ENCODE measurements around the gene DNAJC1.
A peak's percentile ranks its signal among the peaks of the same experiment; 100 is the strongest.
"Not testable (repeated sequence)": the region's sequence is repeated elsewhere in the genome, so short reads cannot be mapped to it uniquely, and the experiment has no call there.

DNAJC1 gene

DNA sequence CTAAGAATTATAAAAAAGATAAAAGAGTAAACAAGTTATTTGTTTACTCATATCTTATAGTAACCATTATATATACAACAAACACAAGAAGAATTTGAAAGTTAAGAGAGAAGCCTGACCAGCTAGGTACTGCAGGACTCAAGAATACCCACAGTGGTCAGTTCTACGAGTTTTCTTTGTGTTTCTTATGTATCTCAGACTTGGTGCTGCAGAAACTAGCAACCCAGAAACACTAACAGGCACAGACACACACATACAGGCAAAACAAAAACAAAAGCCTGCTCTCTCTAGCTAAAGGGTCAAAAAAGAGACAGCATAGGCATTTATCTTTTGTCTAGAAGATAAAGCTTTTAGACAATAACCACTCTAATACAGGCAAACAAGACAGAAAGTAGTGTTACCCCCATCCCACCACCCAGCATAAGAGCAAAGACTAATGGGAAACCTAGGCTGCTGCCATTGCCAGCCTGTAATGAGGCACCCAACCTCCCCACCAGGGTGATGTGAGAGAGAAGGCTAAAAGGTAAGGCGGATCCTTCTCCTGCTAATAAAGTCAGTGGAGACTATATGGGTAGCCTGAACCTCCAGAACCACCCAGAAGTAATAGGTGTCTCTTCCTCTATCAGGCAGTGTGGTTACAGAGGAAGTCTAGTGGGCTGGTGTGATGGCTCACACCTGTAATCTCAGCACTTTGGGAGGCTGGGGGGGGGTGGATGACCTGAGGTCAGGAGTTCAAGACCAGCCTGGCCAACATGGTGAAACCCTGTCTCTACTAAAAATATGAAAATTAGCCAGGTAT lies 113.9 kb downstream of the DNAJC1 start:
- peaks cover 57 to 82% of the 10 kb centered on the region in 2 donors for H3K36me3 Mint-ChIP-seq
- ATAC-seq (replicated peaks) (no peak), DNase-seq (no peak)
- H3K9me3 Mint-ChIP-seq, result peaks cover 28 to 38% of the 10 kb centered on the region in 2 donors
- no peak overlapping the region for H3K4me3 Mint-ChIP-seq
- H3K4me1 Mint-ChIP-seq, result peaks cover 24 to 35% of the 10 kb centered on the region in 2 donors
- no peak overlapping the region for H3K27ac Mint-ChIP-seq
- no peaks in the 10 kb centered on the region for H3K27me3 Mint-ChIP-seq

DNA sequence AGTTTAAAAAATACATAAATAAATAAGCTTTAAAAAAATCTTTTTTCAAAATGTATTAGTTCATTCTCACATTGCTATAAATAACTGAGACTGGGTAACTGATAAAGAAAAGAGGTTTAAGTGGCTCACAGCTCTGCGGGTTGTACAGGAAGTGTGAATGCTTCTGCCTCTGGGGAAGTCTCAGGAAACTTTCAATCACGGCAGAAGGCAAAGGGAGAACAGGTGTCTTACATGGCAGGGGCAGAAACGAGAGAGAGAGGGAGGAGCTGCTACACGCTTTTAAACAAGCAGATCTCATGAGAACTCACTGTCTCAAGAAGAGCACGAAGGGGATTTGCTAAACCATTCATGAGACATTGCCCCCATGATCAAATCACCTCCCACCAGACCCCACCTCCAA lies 114.6 kb downstream of the DNAJC1 start:
- Mint-ChIP-seq H3K9me3 (peaks cover 28 to 35% of the 10 kb centered on the region in 2 donors), H3K27ac (peak overlapping the region; percentile 53), H3K36me3 (peaks cover 53 to 75% of the 10 kb centered on the region in 2 donors), H3K4me1 (peaks cover 24 to 35% of the 10 kb centered on the region in 2 donors), H3K4me3 (peak overlapping the region in 1 of 2 donors; percentile 73), H3K27me3 (no peaks in the 10 kb centered on the region)
- DNase-seq (peak; percentile 29), ATAC-seq (replicated peaks) (peak; percentile 88 to 93)

DNA sequence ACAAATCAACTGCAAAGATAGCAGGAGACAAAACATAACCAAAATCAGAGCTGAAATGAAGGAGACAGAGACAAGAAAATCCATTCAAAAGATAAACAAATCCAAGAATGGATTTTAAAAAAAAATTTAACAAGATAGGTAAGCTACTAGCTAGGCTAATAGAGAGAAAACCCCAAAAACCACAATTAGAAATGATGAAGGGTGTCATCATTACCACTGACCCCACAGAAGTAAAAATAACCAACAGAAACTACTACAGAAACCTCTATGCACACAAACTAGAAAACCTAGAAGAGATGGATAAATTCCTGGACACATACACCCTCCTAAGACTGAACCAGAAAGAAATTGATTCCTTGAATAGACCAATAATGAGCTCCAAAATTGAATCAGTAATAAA lies 117.6 kb downstream of the DNAJC1 start:
- peaks cover 49 to 59% of the 10 kb centered on the region in 2 donors for H3K36me3 Mint-ChIP-seq
- H3K9me3 Mint-ChIP-seq, result peaks cover 20% of the 10 kb centered on the region in 2 donors
- DNase-seq, result no peak
- H3K4me1 Mint-ChIP-seq, result peaks cover 24 to 35% of the 10 kb centered on the region in 2 donors
- no peak overlapping the region for H3K27ac Mint-ChIP-seq
- ATAC-seq (replicated peaks), result no peak
- no peak overlapping the region for H3K4me3 Mint-ChIP-seq
- no peaks in the 10 kb centered on the region for H3K27me3 Mint-ChIP-seq

DNA sequence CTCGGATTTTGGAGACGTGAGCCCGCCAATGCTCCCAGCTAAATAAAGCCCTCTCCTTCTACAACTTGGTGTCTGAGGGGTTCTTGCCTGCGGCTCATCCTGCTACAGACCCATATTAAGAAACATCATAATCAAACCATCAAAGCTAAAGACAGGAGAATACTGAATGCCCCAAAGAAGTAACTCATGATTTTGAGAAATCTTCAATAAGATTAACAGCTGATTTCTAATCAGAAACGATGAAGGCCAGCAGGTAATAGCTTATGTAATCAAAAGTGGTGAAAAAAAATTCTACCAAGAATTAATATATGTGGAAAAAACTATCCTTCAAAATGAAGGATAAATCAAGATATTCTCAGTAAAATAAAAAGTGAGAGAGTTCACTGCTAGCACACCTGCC lies 130.3 kb downstream of the DNAJC1 start:
- Mint-ChIP-seq H3K27me3 (no peaks in the 10 kb centered on the region), H3K4me3 (no peak overlapping the region), H3K9me3 (peaks cover 12% of the 10 kb centered on the region in 2 donors), H3K27ac (no peak overlapping the region), H3K36me3 (peaks cover 45 to 66% of the 10 kb centered on the region in 2 donors), H3K4me1 (no peaks in the 10 kb centered on the region)
- DNase-seq (no peak), ATAC-seq (replicated peaks) (no peak)

DNA sequence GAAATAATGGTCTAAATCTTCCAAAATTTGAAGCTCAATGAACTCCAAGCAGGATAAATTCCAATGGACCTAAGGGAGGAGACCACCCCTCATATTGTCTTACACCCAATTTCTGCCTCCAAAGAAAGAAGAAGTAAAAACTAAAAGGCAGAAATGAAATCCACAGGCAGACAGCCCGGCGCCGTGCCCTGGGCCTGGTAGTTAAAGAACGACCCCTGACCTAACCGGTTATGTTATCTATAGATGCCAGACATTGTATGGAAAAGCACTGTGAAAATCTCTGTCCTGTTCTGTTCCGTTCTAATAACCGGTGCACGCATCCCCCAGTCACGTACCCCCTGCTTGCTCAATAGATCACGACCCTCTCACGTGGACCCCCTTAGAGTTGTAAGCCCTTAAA lies 130.8 kb downstream of the DNAJC1 start:
- not testable (repeated sequence) for H3K4me1 Mint-ChIP-seq; H3K4me3 Mint-ChIP-seq; H3K27ac Mint-ChIP-seq; H3K27me3 Mint-ChIP-seq; ATAC-seq (replicated peaks); DNase-seq
- Mint-ChIP-seq H3K9me3 (peaks cover 12% of the 10 kb centered on the region in 2 donors), H3K36me3 (peaks cover 42 to 63% of the 10 kb centered on the region in 2 donors)

DNA sequence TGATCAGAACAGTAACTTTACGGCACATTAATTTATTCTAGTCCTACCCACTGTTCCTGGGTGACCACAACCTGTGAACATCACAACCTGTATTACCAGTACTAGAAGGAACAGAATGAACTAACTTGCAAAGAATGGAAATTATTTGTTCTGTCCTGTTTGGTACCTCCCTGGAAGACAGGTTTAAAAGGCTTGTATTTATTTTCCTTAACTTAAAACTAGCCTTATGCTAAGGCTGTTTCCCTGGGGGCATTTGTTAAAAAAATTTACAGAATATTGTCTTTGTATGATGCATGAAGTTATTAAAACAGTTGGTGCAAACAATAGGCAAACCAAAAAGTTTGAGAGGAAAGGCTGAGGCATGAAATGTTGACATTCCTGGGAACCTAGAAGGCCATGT lies 132.7 kb downstream of the DNAJC1 start:
- DNase-seq (no peak), ATAC-seq (replicated peaks) (no peak)
- H3K27me3 Mint-ChIP-seq, result no peaks in the 10 kb centered on the region
- no peaks in the 10 kb centered on the region for H3K4me1 Mint-ChIP-seq
- H3K9me3 Mint-ChIP-seq, result peaks cover 14 to 17% of the 10 kb centered on the region in 2 donors
- peaks cover 40 to 62% of the 10 kb centered on the region in 2 donors for H3K36me3 Mint-ChIP-seq
- no peak overlapping the region for H3K4me3 Mint-ChIP-seq
- no peak overlapping the region for H3K27ac Mint-ChIP-seq

DNA sequence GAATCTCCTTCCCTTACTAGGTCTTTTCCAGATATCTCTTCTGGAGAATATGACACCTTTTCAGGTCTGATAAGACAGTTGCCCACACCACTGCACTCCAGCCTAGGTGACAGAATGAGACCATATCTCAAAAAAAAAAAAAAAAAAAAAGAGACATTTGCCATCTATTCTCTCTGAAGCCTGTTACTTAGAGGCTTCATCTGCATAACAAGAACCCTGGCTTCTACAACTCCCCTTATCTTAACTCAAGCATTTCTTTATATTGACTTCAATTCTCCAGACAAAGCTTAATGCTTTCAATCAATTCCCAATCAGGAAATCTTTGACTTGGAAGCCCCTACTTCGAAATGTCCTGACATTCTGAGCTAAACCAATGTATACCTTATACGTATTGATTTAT lies 134.4 kb downstream of the DNAJC1 start:
- DNase-seq; H3K27me3 Mint-ChIP-seq; ATAC-seq (replicated peaks); H3K4me1 Mint-ChIP-seq; H3K4me3 Mint-ChIP-seq; H3K27ac Mint-ChIP-seq: not testable (repeated sequence)
- Mint-ChIP-seq H3K36me3 (peaks cover 36 to 59% of the 10 kb centered on the region in 2 donors), H3K9me3 (peaks cover 12 to 15% of the 10 kb centered on the region in 2 donors)

DNA sequence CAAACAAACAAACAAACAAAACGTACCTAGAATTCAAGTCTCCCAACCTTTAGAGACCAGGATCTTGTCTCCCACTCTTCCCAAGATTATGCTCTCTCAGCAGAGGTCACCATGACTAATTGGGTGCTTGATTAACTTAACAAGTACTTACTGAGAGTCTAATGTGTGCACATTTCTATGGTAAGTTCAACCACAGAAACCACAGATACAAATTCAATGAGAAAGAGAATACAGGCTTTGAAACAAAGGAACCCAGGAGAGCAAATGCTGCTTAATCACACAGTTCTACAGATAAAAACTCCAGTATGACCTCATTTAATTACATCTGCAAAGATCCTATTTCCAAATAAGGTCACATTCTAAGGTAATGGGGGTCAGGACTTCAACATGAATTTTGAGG lies 142.8 kb downstream of the DNAJC1 start:
- no peak overlapping the region for H3K27ac Mint-ChIP-seq
- no peak overlapping the region for H3K4me3 Mint-ChIP-seq
- H3K36me3 Mint-ChIP-seq, result peaks cover 13 to 38% of the 10 kb centered on the region in 2 donors
- H3K27me3 Mint-ChIP-seq, result no peaks in the 10 kb centered on the region
- ATAC-seq (replicated peaks) (no peak), DNase-seq (no peak)
- no peaks in the 10 kb centered on the region for H3K9me3 Mint-ChIP-seq
- H3K4me1 Mint-ChIP-seq, result peaks cover 0 to 4% of the 10 kb centered on the region in 2 donors

DNA sequence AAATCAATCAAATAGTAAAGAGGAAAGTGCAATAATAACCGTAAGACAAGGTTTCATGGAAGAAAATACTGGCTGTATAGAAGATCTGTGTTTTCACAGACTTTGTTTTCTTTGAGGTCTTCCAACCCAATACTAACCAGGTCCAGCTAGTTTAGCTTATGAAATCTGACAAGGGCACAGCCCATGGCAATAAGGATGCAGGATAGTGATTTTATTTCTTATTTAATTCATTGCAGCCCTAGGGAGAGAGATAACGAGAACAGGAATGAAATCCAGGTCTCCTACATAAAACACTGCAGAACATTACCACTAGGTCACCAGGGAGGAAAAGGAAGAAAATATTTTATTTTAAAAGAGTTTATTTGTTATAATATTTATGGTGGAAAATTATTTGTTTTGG lies 145.1 kb downstream of the DNAJC1 start:
- ATAC-seq (replicated peaks) (no peak), DNase-seq (no peak)
- no peak overlapping the region for H3K27ac Mint-ChIP-seq
- no peaks in the 10 kb centered on the region for H3K27me3 Mint-ChIP-seq
- H3K9me3 Mint-ChIP-seq, result no peaks in the 10 kb centered on the region
- H3K36me3 Mint-ChIP-seq, result peaks cover 16 to 36% of the 10 kb centered on the region in 2 donors
- H3K4me1 Mint-ChIP-seq, result peaks cover 0 to 4% of the 10 kb centered on the region in 2 donors
- no peak overlapping the region for H3K4me3 Mint-ChIP-seq

DNA sequence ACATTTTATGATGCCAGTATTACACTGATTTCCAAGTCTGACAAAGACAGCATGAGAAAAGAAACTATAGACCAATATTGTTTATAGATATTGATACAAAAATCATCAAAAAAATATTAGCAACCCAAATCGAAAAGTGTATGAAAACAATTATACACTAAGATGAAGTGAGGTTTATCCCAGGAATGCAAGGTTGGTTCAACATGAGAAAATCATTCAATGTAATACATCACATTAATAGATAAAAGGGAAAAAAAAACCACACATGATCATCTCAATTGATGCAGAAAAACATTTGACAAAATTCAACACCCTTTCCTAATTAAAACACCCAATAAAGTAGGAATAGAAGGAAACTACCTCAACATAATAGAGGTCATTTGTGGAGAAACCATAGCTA lies 153.9 kb downstream of the DNAJC1 start:
- Mint-ChIP-seq H3K36me3 (peaks cover 36 to 50% of the 10 kb centered on the region in 2 donors), H3K9me3 (peaks cover 15 to 24% of the 10 kb centered on the region in 2 donors), H3K4me1 (no peaks in the 10 kb centered on the region), H3K27me3 (no peaks in the 10 kb centered on the region), H3K4me3 (no peak overlapping the region), H3K27ac (no peak overlapping the region)
- DNase-seq (no peak), ATAC-seq (replicated peaks) (no peak)

DNA sequence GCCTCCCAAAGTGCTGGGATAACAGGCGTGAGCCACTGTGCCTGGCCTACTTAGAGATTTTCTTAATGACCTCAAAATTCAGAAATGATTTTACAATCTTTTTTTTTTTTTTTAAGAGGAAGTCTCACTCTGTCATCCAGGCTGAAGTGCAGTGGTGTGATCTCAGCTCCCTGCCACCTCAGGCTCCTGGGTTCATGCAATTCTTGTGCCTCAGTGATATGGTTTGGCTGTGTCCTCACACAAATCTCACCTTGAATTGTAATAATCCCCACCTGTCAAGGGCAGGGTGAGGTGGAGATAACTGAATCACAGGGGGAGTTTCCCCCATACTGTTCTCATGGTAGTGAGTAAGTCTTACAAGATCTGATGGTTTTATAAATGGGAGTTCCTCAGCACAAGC lies 159.9 kb downstream of the DNAJC1 start:
- Mint-ChIP-seq H3K4me3 (no peak overlapping the region), H3K27me3 (no peaks in the 10 kb centered on the region), H3K27ac (no peak overlapping the region), H3K4me1 (no peaks in the 10 kb centered on the region), H3K36me3 (peaks cover 23 to 42% of the 10 kb centered on the region in 2 donors), H3K9me3 (peaks cover 15% of the 10 kb centered on the region in 2 donors)
- ATAC-seq (replicated peaks) (no peak), DNase-seq (no peak)

DNA sequence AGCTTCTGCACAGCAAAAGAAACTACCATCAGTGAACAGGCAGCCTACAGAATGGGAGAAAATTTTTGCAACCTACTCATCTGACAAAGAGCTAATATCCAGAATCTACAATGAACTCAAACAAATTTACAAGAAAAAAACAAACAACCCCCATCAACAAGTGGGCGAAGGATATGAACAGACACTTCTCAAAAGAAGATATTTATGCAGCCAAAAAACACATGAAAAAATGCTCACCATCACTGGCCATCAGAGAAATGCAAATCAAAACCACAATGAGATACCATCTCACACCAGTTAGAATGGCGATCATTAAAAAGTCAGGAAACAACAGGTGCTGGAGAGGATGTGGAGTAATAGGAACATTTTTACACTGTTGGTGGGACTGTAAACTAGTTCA lies 162.3 kb downstream of the DNAJC1 start:
- H3K4me3 Mint-ChIP-seq; H3K4me1 Mint-ChIP-seq; H3K27me3 Mint-ChIP-seq; DNase-seq; H3K27ac Mint-ChIP-seq; ATAC-seq (replicated peaks): not testable (repeated sequence)
- H3K36me3 Mint-ChIP-seq, result peaks cover 28 to 47% of the 10 kb centered on the region in 2 donors
- peaks cover 11 to 18% of the 10 kb centered on the region in 2 donors for H3K9me3 Mint-ChIP-seq

DNA sequence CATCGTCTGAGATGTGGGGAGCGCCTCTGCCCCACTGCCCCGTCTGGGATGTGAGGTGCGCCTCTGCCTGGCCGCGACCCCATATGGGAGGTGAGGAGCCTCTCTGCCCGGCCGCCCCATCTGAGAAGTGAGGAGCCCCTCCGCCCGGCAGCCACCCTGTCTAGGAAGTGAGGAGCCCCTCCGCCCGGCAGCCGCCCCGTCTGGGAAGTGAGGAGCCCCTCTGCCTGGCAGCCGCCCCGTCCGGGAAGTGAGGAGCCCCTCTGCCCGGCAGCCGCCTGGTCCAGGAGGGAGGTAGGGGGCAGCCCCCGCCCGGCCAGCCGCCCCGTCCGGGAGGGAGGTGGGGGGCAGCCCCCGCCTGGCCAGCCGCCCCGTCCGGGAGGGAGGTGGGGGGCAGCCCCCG lies 166.0 kb downstream of the DNAJC1 start:
- peaks cover 19 to 28% of the 10 kb centered on the region in 2 donors for H3K9me3 Mint-ChIP-seq
- H3K4me3 Mint-ChIP-seq; ATAC-seq (replicated peaks); H3K4me1 Mint-ChIP-seq; DNase-seq; H3K27me3 Mint-ChIP-seq; H3K27ac Mint-ChIP-seq: not testable (repeated sequence)
- peaks cover 50 to 75% of the 10 kb centered on the region in 2 donors for H3K36me3 Mint-ChIP-seq

DNA sequence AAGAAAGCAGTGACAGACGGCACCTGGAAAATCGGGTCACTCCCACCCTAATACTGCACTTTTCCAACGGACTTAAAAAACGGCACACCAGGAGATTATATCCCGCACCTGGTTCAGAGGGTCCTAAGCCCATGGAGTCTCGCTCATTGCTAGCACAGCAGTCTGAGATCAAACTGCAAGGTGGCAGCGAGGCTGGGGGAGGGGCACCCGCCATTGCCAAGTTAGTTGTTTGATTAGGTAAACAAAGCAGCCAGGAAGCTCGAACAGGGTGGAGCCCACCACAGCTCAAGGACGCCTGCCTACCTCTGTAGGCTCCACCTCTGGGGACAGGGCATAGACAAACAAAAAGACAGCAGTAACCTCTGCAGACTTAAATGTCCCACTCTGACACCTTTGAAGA lies 169.0 kb downstream of the DNAJC1 start:
- H3K27ac Mint-ChIP-seq; H3K4me3 Mint-ChIP-seq; H3K4me1 Mint-ChIP-seq; H3K27me3 Mint-ChIP-seq; DNase-seq; ATAC-seq (replicated peaks): not testable (repeated sequence)
- H3K9me3 Mint-ChIP-seq, result peaks cover 34 to 41% of the 10 kb centered on the region in 2 donors
- H3K36me3 Mint-ChIP-seq, result peaks cover 57 to 79% of the 10 kb centered on the region in 2 donors

DNA sequence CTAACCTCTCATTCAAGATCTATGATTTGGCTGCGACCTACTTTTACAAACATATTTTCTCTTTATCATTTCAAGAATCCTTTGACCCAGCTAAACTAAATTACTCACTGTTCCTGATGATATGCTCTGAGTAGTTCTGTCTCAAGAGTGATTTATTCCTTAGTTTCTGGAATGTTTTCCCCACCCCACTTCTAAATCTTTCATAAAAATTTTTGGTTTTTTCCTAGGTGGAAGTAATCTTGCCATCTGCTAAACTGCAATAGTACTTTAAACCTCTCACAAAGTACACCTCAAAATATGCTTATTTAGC lies 170.8 kb downstream of the DNAJC1 start:
- H3K27me3 Mint-ChIP-seq, result no peaks in the 10 kb centered on the region

More for the DNA sequence above, 170.8 kb downstream of the DNAJC1 start:
- no peak overlapping the region for H3K4me3 Mint-ChIP-seq
- DNase-seq (no peak), ATAC-seq (replicated peaks) (no peak)
- H3K4me1 Mint-ChIP-seq, result no peaks in the 10 kb centered on the region
- H3K9me3 Mint-ChIP-seq, result peaks cover 29 to 33% of the 10 kb centered on the region in 2 donors
- H3K36me3 Mint-ChIP-seq, result peaks cover 54 to 82% of the 10 kb centered on the region in 2 donors
- H3K27ac Mint-ChIP-seq, result no peak overlapping the region
